NCI-H774 (cell line): ENCODE data around the gene DPF1.

Experiments
- DNase-seq: peaks from one replicate; lab custom pipeline; 2025; lab: John Stamatoyannopoulos, UW

DPF1 gene

DNA sequence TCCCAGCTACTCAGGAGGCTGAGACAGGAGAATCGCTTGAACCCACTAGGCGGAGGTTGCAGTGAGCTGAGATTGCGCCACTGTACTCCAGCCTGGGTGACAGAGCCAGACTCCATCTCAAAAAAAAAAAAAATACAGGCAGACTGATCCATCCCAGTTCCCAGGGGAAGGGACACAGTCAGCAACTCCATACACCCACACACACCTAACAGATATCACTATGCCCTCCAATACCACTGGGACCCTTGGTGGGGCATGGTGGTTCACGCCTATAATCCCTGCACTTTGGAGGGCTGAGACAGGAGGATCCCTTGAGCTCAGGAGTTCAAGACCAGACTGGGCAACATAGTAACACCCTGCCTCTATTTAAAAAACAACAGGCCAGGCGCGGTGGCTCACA is 2.6 kb downstream of the DPF1 start:
- DNase-seq, result no peak

DNA sequence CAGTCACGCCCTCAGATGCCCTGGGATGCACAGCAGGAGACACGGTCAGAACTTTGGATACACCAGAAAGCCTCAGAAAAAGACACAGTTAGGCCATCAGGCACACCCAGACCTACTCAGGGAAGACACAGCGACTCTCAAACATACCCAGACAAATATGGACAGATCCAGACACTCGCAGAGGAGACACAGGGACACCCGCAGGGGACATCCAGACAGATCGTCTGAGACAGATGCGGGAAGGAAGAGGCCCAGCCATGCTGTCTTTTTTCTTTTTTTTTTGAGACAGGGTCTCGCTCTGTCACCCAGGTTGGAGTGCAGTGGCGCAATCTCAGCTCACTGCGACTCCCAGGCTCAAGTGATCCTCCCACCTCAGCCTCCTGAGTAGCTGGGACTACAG is 4.8 kb downstream of the DPF1 start:
- no peak for DNase-seq

DNA sequence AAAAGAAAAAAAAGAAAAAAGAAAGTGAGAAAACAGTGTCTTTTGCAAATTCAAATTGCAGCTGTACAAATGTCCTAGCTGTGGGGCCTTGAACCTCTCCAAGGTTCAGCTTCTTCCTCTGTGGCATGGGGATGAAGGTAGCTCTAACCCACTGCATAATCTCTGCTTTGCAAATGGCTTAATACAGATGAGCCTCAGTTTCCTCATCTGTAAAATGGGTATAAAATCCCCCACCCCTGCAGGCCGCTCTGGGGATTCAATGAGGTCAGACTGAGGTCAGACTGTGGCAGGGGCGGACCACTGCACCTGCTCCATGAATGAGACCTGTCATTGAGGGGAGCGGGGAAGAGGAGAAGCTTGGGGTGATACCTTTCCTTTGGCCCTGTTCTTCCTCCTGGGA is 5.8 kb downstream of the DPF1 start:
- no peak for DNase-seq

DNA sequence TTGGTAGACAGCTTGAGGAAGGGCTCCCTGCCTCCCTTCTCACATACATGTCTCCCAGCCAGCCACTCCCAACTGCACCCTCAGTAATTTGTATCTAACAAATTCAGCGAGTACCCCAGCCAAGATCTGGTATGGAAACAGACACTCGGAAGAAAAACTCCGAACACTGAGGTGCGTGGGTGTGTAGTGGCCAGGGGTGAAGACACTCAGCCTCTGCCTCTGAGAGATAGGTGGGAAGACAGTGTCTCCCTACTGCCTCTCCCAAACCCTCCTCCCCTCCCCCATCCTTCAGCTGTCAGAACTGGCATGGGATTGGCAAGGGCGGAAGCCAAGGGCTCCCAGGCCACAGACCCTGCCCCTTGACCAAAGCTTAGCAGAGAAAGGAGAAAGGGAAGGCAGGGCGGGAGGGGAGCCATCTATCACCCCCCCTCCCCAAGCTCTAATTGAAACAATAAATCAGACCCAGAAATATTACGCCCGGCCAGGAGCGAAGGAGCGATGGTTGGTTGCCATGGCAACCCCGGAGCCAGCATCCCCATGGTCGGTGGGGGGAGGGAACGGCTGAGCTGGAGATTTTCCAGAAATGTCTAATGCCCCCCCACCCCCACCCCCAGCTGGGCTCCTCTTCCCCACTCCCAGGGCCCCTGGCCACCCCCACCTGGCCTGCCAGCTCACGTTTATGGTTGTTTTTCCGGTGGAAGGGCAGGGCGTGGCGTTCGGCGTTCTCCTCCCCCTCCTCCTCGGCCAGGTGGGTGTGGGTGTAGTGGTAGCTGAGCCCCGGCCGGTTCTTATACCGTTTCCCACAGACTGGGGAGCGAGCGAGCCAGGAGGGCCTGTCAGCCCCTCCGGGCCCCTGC is 7.0 kb downstream of the DPF1 start:
- DNase-seq, result no peak

DNA sequence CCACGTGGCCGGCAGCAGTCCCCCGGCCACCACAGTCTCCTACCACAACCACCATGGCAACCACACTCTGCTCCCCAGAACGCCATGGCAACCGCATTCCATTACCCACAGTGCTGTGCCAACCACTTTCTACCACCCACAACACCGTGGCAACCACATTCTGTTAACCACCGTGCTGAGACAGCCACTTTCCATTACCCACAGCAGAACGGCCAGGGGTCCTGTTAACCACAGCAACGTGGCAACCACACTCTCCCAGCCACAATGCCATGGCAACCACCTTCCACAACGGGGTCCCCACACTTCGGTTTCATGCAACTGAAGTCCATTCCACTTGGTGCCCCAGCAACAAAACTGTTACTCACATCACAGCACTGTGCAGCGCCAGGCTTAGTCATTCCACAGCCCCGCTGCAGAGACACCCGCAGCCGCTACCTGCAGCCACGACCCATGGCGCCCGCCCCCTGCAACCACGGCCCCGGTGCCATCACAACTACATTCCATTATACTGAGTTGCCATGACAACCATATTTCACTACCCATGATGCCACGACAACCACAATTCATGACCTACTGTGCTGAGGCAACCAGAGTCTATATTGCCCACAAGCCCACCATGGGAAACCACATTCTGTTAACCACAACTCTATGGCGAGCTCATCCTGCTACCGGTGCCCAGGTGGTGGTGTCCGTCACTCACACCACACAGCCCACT is 10.0 kb downstream of the DPF1 start:
- DNase-seq, result no peak

DNA sequence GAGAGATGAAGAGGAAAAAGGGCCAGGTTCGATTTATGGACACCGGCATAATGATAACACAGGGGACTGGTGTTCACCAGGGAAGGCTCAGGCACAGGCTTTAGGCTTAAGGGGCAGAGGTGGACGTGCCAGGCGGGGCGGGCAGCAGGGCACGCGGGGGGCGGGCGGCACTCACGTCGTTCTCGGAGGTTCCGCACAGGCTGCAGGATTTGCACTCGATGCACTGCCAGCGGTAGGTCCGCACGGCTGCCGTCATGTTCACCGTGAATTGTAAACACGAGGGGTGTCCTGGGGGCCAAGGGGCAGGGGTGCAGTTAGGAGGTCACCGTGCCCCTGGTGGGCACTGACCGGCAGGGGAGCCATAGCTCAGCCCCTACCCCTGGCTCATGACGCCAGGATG is 10.6 kb downstream of the DPF1 start:
- no peak for DNase-seq

DNA sequence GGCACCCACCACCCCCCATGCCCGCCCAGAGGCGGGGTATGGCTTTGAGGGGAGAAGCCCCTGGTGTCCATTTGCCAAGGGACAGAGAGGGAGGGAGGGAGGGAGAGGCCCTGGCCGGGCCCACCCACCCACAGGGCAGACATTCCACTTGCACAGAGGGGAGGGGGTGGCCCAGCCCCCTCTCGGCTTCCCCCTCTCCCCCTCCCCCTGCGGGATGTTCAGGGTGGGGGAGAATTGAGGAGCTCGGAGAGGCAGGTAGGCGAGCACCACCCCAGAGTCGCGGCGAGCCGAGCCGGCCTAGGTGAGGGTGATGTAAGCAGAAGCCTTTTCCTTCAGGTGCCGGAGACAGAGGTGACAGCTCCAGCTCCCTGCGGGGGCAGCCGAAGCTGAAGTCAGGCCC is 12.3 kb downstream of the DPF1 start:
- DNase-seq, result no peak

DNA sequence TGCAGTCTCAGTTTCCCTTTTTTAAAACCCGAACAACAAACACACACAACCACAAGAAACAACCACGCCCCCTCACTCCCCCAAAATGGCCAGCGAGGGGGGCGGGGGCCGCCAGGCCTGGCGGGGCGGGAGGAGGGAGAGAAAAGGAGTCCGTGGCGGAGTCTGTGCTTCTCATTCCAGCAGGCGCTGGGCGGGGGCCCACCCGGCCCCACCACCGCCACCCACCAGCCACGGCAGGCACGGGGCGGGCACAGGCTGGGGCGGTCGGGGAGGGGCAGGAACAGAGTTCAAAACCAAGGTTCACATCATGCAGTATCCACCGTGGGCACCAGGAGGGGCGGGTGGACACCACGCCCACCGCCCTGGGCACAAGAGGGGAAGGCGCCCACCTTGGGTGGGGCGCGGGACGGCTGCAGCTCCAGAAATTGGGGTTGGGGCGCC is 12.9 kb downstream of the DPF1 start:
- no peak for DNase-seq

DNA sequence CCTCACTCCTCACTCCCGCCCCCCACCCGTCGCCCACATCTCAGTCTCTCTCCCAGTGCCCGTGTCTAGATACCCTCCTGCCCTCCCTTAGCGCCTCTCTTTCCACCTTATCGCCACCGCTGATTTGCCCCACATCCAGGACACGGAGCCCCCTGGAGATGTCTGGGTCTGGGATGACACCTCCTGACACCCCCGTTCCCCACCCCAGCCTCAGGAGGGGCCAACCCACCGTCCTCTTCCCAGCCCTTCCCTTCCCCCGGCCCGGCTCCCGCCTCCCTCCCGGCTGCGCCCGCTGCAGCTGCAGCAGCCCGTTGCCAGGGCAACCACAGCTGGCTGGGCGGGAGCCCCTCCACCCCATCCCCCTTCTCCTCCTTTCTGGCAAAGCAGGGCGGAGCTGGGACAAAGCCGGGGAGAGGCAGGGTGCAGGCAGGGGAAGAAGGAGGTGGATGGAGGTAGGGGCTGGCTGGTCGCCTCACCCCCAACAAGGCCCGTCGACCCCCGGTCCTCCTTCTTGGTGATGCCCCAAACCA is 13.5 kb downstream of the DPF1 start:
- DNase-seq, result no peak

DNA sequence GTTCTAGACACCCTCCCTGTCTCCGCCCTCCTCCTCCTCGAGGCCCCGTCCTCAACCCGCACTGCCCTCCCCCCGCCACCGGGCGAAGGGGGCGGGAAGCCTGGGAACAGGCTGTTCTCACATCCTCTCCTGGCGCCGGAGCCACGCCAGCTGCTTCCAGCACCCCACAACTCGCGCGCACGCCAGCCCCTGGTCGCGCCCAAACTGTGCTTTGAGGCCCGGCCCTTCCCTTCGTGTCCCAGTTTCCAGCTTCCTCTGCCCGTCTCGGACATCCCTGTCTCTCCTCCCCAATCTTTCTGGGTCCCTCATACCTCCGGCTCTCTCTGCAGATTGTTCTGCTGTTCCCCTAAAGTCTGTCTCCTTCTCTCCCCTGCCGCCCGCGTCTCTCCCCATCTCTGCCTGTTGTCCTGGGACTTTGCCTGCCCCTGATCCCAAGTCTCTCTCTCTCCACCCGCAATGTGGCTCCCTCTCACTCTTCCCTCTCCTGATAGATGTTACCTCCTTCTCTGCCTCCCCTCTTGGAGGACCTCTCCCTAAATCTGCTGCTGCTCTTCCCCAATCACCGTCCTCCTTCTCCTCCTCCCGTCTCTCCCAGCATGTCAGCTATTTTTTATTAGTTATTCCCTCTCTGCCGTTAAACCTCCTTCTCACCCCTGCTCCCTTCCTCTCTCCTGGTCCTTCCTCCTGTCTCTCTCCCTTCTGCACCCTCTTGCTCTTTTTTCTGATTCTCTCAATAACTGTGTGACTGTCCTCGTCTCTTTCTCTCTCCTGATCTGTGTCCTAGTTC is 14.2 kb downstream of the DPF1 start:
- DNase-seq, result no peak

DNA sequence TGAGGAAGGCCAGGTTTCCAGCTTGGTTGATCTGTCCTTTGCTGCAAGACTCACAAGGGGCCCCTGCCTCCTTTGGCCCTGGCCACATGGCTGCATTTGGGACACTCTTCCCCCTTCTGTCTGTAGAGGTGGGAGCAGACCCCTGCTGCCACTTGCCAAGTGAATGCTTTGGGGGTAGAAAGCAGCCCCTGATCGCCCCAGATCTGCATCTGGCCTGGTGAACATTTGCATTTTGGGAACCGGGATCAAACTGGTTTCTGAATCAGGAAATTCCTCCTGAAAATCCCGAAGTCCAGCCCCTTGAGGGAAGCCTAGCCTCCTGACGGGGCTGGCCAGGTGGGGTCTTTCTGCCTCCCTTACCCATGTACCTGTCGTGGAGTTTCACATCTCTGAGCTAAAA is 14.9 kb downstream of the DPF1 start:
- DNase-seq, result no peak

DNA sequence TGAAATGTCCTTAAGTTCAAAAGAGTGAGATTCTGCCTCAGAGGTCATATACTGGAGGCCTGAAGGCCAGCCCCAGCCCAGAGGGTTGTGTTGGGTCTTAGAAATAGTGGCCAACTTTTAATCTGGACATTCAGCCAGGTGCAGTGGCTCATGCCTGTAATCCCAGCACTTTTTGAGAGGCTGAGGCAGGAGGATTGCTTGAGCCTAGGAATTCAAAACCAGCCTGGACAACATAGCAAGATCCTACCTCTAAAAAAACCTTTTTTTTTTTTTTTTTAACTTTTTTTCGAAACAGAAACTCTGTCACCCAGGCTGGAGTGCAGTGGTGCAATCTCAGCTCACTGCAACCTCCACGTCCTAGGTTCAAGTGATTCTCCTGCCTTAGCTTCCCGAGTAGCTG is 15.5 kb downstream of the DPF1 start:
- DNase-seq, result no peak

DNA sequence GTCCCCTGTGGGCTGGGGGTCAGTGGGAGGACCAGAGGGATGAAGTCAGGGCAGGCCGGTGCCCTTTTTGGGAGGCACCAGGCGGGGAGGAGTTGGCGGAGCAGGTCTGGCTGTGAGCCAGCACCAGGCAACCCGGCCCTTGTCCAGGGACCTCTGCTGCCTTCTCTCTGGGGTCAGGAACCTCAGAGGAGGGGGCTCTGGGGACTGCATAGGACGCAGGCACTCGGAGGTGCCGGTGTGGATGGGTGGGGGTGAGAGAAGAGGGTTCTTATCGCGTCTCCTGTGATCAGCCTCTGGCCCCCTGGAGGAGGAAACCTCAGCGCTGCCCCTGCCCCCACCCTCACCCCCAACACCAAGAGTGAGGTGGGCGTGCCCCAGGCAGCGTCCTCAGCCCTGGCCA is 16.5 kb downstream of the DPF1 start:
- no peak for DNase-seq

DNA sequence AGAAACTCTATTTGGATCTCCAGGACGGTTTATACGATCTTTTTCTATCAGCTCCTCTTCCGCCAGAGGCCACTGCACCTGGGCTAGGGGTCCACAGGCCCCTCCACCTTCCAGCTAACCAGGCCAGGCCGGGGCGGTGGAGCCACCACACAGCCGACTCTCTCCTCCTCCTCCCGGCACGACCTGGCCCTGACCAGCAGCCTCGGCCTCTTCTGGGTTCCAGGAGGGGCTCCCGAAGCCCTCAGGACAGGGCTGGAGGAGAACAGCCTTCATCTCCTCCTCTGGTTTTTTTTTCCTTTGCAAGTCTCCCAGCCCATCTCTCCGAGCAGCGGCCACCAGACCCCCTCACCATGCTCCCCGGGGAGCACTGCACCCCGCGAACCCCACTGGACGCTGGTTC is 17.1 kb downstream of the DPF1 start:
- DNase-seq, result no peak

DNA sequence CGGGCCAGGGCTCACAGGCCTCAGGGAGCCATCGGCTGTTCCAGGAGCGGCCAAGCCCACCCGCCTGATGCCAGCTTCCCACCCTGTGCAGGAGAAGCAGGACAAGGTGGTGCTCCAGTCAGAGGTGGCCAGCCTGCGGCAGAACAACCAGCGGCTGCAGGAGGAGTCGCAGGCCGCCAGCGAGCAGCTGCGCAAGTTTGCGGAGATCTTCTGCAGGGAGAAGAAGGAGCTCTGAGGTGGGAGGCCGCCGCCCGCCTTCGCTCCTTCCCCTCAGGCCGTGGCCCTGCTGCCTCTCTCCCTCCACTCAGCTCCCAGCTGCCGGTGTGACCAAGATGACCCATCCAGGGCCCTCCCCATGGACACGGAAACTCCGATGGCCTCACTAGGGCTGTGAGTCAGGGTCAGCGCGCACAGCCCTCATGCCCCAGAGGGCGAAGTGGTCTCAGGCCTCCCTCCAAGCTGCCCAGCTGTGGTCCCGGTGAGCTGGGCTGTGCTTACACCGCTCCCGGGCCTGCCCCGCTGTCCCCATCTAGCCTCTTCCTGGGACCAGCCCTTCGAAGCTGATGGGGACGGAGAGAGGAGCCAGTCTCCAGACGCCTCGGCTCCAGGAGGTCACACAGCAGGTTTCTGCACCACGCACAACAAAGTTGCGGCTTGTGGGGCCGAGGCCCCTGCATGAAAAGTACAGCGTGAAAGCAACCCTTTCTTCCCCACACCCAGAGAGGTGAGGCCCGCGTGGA is 17.8 kb downstream of the DPF1 start:
- no peak for DNase-seq

DNA sequence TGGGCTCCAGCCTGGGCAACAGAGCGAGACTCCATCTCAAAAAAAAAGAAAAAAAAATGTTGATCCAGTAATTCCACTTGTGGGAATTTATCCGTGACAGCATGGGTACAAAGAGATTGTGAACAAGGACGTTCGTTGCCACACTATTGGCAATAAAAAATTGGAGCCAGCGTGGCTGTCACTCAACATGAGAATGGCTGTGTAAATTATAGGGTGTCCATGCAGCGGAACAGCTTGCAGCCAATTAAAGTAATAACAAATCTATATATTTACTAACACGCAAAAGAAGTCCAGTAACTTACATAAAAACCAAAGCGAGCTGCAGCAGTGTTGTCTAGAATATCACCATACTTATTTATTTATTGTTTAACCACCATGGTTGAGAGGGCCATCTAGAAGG is 19.3 kb downstream of the DPF1 start:
- DNase-seq, result no peak

DNA sequence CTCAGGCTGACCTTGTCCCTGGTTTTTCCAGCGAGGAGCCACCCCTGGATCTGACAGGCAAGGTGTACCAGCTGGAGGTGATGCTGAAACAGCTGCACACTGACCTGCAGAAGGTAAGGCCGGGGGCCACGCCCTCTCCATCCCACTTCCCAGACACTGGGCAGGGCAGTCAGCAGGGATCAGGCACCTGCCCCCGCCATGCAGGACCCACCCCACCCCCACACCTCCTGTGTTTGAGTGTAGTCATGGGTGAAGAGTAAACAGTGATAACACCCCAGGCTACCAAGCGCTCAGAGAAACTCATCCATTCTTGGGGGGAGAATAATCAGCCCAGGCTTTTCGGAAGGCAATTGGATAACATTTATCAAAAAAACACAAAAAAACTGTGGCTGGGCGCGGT is 19.9 kb downstream of the DPF1 start:
- peak; percentile 69 for DNase-seq

DNA sequence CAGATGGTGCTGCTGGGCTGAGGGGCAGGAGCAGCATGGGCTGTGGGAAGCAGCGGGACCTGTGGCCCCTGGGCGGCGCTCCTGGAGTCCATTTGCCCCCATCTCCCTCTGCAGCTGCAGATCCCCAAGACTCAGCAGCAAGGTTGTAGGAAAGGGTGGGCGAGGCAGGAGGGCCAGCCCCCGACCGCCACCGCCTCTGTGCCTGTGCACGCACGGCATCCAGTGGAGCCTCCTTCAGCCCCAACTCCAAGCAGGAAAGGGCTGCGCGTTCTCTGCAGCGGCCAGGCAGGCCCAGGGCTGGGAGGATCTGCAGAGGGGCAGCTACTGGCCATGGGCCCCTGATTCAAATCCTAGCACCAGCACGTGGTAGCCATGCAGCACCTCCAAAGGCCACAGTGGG is 20.8 kb downstream of the DPF1 start:
- no peak for DNase-seq

DNA sequence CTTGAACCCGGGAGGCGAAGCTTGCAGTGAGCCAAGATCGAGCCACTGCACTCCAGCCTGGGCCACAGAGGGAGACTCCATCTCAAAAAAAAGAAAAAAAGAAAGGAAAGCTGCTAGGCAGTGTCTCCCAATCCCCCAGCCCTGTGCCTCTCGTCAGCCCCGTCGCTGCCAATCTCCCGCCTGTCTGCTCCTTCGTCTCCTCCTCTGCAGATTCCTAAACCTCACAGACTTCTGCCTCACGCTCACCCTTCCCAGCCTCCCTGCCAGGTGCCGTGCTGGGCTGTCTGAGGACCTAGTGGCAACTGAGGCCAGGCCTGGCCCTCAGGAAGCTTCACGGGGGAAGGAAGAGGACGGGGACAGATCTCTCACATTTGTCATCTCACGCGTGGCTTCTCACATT is 21.5 kb downstream of the DPF1 start:
- no peak for DNase-seq

DNA sequence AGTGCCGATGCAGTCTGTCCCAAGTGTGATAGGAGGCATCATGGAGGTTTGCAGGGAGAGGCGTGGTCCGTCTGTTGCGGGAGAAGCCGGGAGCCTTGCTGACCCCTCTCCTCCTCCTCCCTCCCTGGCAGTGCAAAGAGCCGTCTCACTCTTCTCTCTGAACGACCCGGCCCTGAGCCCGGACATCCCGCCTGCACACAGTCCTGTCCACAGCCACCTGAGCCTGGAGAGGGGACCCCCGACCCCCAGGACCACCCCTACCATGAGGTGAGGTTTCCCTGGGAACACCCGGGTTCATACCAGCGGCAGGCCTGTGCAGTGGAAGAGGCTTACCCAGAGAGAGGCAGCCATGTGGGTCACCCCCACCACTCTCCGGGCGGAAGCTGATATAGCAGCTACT is 22.3 kb downstream of the DPF1 start:
- DNase-seq, result no peak

DNA sequence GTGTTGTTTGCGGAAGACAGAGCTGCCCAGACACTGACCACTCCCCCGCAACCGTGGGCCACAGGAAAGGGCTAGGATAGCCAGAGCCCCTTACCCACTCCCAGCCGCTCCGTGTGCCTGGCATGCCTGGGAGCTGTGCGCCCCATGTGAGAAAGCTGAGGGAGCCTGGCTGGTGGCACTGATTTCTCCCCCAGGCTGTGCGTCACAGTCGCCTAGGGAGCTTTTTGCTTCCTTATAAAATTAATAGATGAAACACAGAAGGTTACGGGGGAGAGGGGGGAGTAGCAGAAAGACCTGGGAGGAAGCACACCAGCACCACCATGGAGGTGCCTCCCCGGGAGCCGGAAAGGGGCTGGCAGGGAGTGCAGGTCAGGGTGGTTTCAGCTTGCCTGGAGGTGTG is 24.7 kb downstream of the DPF1 start:
- no peak for DNase-seq
